GM23338 (cell line): ENCODE data around the gene NKAIN2. TPM values are rescaled to one million over a fixed set of nuclear protein-coding genes. Genes with fewer than 3 reads are reported as not detected.

Experiments used
- ATAC-seq: fragments of 200-7000 bp; cut with Tn5 transposase; 3 replicates; pipeline ENCODE4 v1.9.1; 2020
- DNase-seq: peaks from one replicate; pipeline ENCODE4 v3.0.0-alpha.2; 2015; ENCODE audit warnings: low spot score
- H2AFZ ChIP-seq: fragments of 200-600 bp; sonication (generic); 2 replicates; pipeline ENCODE4 v1.8.0; 2016; ENCODE audit warnings: antibody characterized with exemption, mild to moderate bottlenecking, moderate library complexity
- H3F3A ChIP-seq: fragments of 200-600 bp; sonication (generic); replicated peaks from 2 replicates; pipeline ENCODE4 v1.8.0; 2017; ENCODE audit warnings: antibody characterized with exemption, mixed run types, low read depth
- H3K27ac ChIP-seq: fragments of 200-600 bp; sonication (generic); 2 replicates; pipeline ENCODE4 v1.6.1; 2016; ENCODE audit warnings: low read depth
- H3K27me3 ChIP-seq: fragments of 200-600 bp; sonication (generic); 2 replicates; pipeline ENCODE4 v1.8.0; 2016; ENCODE audit warnings: mild to moderate bottlenecking, mixed run types, moderate library complexity; ENCODE audit not compliant: insufficient read depth
- H3K36me3 ChIP-seq: fragments of 200-600 bp; sonication (generic); 2 replicates; pipeline ENCODE4 v1.8.0; 2016; ENCODE audit warnings: mild to moderate bottlenecking; ENCODE audit not compliant: insufficient read depth
- H3K4me1 ChIP-seq: fragments of 200-600 bp; sonication (generic); 2 replicates; pipeline ENCODE4 v1.8.0; 2016; ENCODE audit warnings: mild to moderate bottlenecking, moderate library complexity; ENCODE audit not compliant: insufficient read depth
- H3K4me2 ChIP-seq: fragments of 200-600 bp; sonication (generic); 2 replicates; pipeline ENCODE4 v1.7.1; 2017; ENCODE audit warnings: mixed run types
- H3K4me3 ChIP-seq: fragments of 200-600 bp; sonication (generic); 2 replicates; pipeline ENCODE4 v1.6.1; 2016; ENCODE audit warnings: mixed run types
- H3K79me2 ChIP-seq: fragments of 200-600 bp; sonication (generic); replicated peaks from 2 replicates; pipeline ENCODE4 v1.8.0; 2017; ENCODE audit warnings: mild to moderate bottlenecking; ENCODE audit not compliant: insufficient read depth
- H3K9me2 ChIP-seq: fragments of 200-600 bp; sonication (generic); 2 replicates; pipeline ENCODE4 v1.8.0; 2017; ENCODE audit not compliant: insufficient read depth
- H4K20me1 ChIP-seq: fragments of 200-600 bp; sonication (generic); replicated peaks from 2 replicates; pipeline ENCODE4 v1.8.0; 2017; ENCODE audit warnings: mild to moderate bottlenecking; ENCODE audit not compliant: insufficient read depth
- H3K27ac Mint-ChIP-seq: 2 replicates; pipeline ENCODE4 v1.8.0; 2020; ENCODE audit warnings: inconsistent platforms, mild to moderate bottlenecking, moderate library complexity, mixed read lengths
- H3K27me3 Mint-ChIP-seq: 3 replicates; pipeline ENCODE4 v1.8.0; 2022; ENCODE audit warnings: low read depth, mild to moderate bottlenecking, moderate library complexity, mixed read lengths, inconsistent platforms; ENCODE audit not compliant: insufficient read depth, poor library complexity
- H3K36me3 Mint-ChIP-seq: 3 replicates; pipeline ENCODE4 v1.8.0; 2021; ENCODE audit warnings: low read depth, mild to moderate bottlenecking, inconsistent platforms, moderate library complexity, mixed read lengths
- H3K4me1 Mint-ChIP-seq: 3 replicates; pipeline ENCODE4 v1.8.0; 2020; ENCODE audit warnings: mild to moderate bottlenecking, inconsistent platforms, mixed read lengths
- H3K4me3 Mint-ChIP-seq: 3 replicates; pipeline ENCODE4 v1.8.0; 2021; ENCODE audit warnings: moderate library complexity, mild to moderate bottlenecking, inconsistent platforms, mixed read lengths
- H3K9me3 Mint-ChIP-seq: 3 replicates; pipeline ENCODE4 v1.8.0; 2020; ENCODE audit warnings: moderate library complexity, mild to moderate bottlenecking, inconsistent platforms, mixed read lengths
- CREB1 ChIP-seq: fragments of 250-450 bp; sonication (Bioruptor Pico); IDR thresholded peaks from 2 replicates; pipeline ENCODE4 v1.5.0; 2020; ENCODE audit warnings: low read depth, mild to moderate bottlenecking, moderate library complexity
- CTCF ChIP-seq, 2 experiments: fragments of 200-600 bp in 1 of 2; sonication (generic) in 1 of 2; conservative IDR thresholded peaks; 2 replicates each; pipeline versions ENCODE4 v1.5.1 to v1.6.1; 2016 to 2017; ENCODE audit warnings: antibody characterized with exemption in 2 of 2, low read depth in 2 of 2, mild to moderate bottlenecking in 2 of 2, moderate library complexity in 1 of 2
- ETS1 ChIP-seq: IDR thresholded peaks from 2 replicates; pipeline ENCODE4 v1.6.1; 2016; ENCODE audit warnings: antibody characterized with exemption
- EZH2 ChIP-seq: fragments of 200-600 bp; sonication (generic); IDR thresholded peaks from one replicate; pipeline ENCODE4 v1.8.0; 2017; ENCODE audit warnings: antibody characterized with exemption, mild to moderate bottlenecking, low read depth; ENCODE audit not compliant: unreplicated experiment
- EZH2phosphoT487 ChIP-seq: fragments of 200-600 bp; sonication (generic); IDR thresholded peaks from one replicate; pipeline ENCODE4 v1.8.1; 2018; ENCODE audit warnings: antibody characterized with exemption; ENCODE audit not compliant: unreplicated experiment
- JUNB ChIP-seq: IDR thresholded peaks from one replicate; pipeline ENCODE4 v1.6.1; 2016; ENCODE audit warnings: antibody characterized with exemption; ENCODE audit not compliant: unreplicated experiment
- NANOG ChIP-seq: IDR thresholded peaks from 2 replicates; pipeline ENCODE4 v1.6.1; 2016; ENCODE audit warnings: antibody characterized with exemption, borderline replicate concordance
- POLR2AphosphoS5 ChIP-seq: IDR thresholded peaks from 2 replicates; pipeline ENCODE4 v1.6.1; 2016; ENCODE audit warnings: antibody characterized with exemption, low read depth
- REST ChIP-seq: IDR thresholded peaks from one replicate; pipeline ENCODE4 v1.6.1; 2018; ENCODE audit warnings: antibody characterized with exemption; ENCODE audit not compliant: unreplicated experiment
- STAT1 ChIP-seq: IDR thresholded peaks from one replicate; pipeline ENCODE4 v1.6.1; 2016; ENCODE audit warnings: antibody characterized with exemption; ENCODE audit not compliant: unreplicated experiment
- ZNF114 ChIP-seq: fragments of 250-450 bp; sonication (Bioruptor Pico); IDR thresholded peaks from 2 replicates; pipeline ENCODE4 v1.5.0; 2020; ENCODE audit warnings: mild to moderate bottlenecking, moderate library complexity
- ZNF331 ChIP-seq: fragments of 250-450 bp; sonication (Bioruptor Pico); IDR thresholded peaks from 2 replicates; pipeline ENCODE4 v1.5.0; 2020; ENCODE audit warnings: low read depth, mild to moderate bottlenecking, moderate library complexity
- ZNF462 ChIP-seq: fragments of 250-450 bp; sonication (Bioruptor Pico); IDR thresholded peaks from 2 replicates; pipeline ENCODE4 v1.5.0; 2020; ENCODE audit warnings: mild to moderate bottlenecking, moderate library complexity
- polyA plus RNA-seq: library from polyadenylated mRNA; unstranded; fragments of >200 nt; fragmentation: Nextera tagmentation; extraction: Ambion mirVana; gene quantifications from 2 replicates; pipeline ENCODE4 v1.2.1, GENCODE V29; 2016
- total RNA-seq: library from RNA; depleted of rRNA; stranded (reverse); fragments of >200 nt; shearing (Covaris generic); gene quantifications from 2 replicates; pipeline ENCODE4 v1.2.3, GENCODE V29; 2014

NKAIN2 gene
- total and polyA plus RNA-seq, 2 experiments from 2014 or later, result 0.39 to 1.1 TPM

- Mint-ChIP-seq H3K27me3 (no peaks in the 10 kb centered on the region), H3K9me3 (no peaks in the 10 kb centered on the region)
- ATAC-seq, result 0 out of 3 replicates have a peak, but pooled peaks have one; percentile 28
These were observed 691.4 kb downstream of the NKAIN2 start for GRCh38 chr6:124494956-124495664.

More at GRCh38 chr6:124494956-124495664, 691.4 kb downstream of the NKAIN2 start:
- Histone ChIP-seq H2AFZ (no peak overlapping the region), H3K4me1 (peaks cover 12% of the 10 kb centered on the region; the same call in 1 of the 2 replicates), H3K36me3 (no peaks in the 10 kb centered on the region), H3K79me2 (no peaks in the 10 kb centered on the region), H3K27ac (no peak overlapping the region), H3K4me2 (no peak overlapping the region), H3K4me3 (no peak overlapping the region), H4K20me1 (no peaks in the 10 kb centered on the region), H3K27me3 (no peaks in the 10 kb centered on the region), H3F3A (no peaks in the 10 kb centered on the region), H3K9me2 (no peaks in the 10 kb centered on the region)
- Mint-ChIP-seq H3K27ac (no peak overlapping the region), H3K4me3 (no peak overlapping the region), H3K36me3 (no peaks in the 10 kb centered on the region), H3K4me1 (peaks cover 17% of the 10 kb centered on the region)
- DNase-seq, result no peak
- TF ChIP-seq JUNB (no peak), CTCF (conservative IDR thresholded peaks at IDR 0.05; ENCODE audit: low read depth in 2 of 2) (no peak), EZH2 (no peak), ETS1 (no peak), POLR2AphosphoS5 (no peak), EZH2phosphoT487 (no peak), REST (no peak), ZNF114 (CRISPR knock-in tag) (no peak), NANOG (no peak), ZNF462 (CRISPR knock-in tag) (no peak), STAT1 (no peak), CREB1 (CRISPR knock-in tag) (no peak), ZNF331 (CRISPR knock-in tag) (no peak)
